Kidney tubule cell (primary cell): ENCODE measurements around the gene TBC1D16.

ENCODE experiments used
- DNase-seq: peaks from one replicate; pipeline ENCODE4 v3.0.0-alpha.2; 2018; ENCODE audit warnings: low spot score

The TBC1D16 gene

GRCh38 chr17:80025140-80025539 lies 10.5 kb downstream of the TBC1D16 start:
- peak; percentile 4 for DNase-seq

- DNase-seq = no peak
Observed at GRCh38 chr17:80024206-80024972, 11.3 kb downstream of the TBC1D16 start.

GRCh38 chr17:80023481-80024205 lies 12.0 kb downstream of the TBC1D16 start:
- DNase-seq = no peak

DNA sequence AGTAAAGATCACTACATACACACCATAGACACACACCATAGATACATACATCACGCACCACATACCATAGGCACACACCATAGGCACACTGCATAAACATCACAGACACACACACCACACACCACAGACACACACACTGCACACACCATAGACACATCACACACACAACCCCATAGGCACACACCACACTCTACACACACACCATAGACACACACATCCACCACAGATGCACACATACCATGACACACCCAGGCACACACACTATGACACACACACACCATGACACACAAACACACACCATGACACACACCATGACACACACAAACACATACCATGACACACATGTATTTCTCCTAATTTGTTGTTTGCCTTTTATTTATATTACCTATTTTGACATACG lies 14.1 kb downstream of the TBC1D16 start:
- DNase-seq = no peak

GRCh38 chr17:80018917-80019651 lies 16.6 kb downstream of the TBC1D16 start:
- no peak for DNase-seq

GRCh38 chr17:80017226-80018010 lies 18.3 kb downstream of the TBC1D16 start:
- no peak for DNase-seq

GRCh38 chr17:80012765-80013741 lies 22.6 kb downstream of the TBC1D16 start:
- DNase-seq = no peak

DNA sequence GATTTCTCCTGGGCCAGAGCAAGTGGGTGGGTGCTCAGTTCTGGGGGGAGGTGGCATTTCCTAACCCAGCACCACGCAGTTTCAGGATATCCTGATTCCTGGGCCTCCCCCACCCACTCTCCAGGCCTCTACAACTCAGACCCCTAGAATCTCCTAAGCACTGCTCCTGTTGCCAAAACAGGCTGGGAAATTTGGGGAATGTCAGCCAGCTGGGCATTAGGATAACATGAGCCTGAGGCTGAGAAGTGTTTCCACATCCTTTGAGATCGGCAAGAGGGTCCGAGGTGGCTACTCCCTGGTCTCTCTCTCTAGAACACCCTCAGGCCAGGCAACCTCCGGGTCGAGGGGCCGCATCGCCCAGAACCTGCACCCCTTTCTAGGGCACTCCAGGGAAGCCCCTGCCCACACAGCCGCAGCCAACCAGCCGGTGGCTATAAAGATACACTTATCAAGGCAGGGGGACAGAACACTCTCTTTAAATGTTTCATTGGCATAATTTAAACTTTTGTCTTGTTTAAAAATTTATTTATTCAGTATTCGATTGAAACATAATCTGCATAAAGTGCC lies 23.6 kb downstream of the TBC1D16 start:
- DNase-seq = no peak

GRCh38 chr17:80010283-80010858 lies 25.3 kb downstream of the TBC1D16 start:
- no peak for DNase-seq

- no peak for DNase-seq
Observed at GRCh38 chr17:80009391-80010282, 26.0 kb downstream of the TBC1D16 start.

- no peak for DNase-seq
Observed at GRCh38 chr17:80008848-80009247, 26.8 kb downstream of the TBC1D16 start.

GRCh38 chr17:80008383-80008840 lies 27.3 kb downstream of the TBC1D16 start:
- peak; percentile 77 for DNase-seq

- DNase-seq = no peak
Observed at GRCh38 chr17:80007939-80008338, 27.7 kb downstream of the TBC1D16 start.

DNA sequence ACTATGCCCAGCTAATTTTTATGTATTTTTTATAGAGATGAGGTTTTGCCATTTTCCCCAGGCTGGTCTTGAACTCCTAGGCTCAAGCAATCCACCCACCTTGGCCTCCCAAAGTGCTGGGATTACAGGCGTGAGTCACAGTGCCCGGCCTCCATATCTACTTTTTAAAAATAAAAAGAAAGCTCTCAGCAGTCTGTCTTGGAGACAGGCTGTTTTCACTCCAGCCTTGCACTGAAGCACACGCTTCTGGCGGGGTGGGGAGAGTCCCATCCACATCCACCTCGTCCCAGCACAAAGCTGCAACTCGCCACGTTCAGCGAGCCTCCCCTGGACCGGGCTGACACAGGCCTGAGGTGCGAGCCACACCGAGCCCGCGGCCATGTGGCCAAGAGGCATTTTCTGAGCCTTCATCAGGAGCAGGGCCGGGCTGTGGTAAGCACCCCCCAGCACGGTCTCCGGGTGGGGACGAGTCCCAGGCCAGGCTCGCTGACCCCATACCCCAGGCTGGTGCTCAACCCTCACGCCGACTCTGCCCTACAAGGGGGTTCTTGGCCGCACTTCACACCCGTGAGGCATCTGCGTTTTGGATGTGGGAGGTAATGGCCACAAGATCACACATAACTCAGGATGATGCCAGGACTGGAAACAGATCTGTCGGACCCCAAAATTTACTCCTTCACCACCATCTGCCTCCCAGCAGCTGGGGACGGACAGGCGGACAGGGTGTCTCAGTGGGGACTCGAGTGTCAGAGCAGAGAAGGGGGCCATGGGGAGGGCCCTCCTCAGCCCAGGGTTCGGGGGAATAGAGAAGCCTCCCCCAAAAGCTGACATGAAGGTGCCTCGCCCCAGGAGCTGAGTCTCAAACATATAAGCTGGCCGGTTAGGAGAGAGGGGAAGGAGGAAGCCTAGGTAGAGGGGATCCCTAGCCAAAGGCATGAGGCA lies 28.6 kb downstream of the TBC1D16 start:
- no peak for DNase-seq

GRCh38 chr17:80006339-80006720 lies 29.3 kb downstream of the TBC1D16 start:
- no peak for DNase-seq

GRCh38 chr17:80005360-80006338 lies 30.0 kb downstream of the TBC1D16 start:
- DNase-seq = peak; percentile 55

GRCh38 chr17:80003969-80004368 lies 31.7 kb downstream of the TBC1D16 start:
- no peak for DNase-seq
